Adrenal gland (tissue), 5 donors: Measurements from ENCODE around the gene TEDDM1.
A peak's percentile ranks its signal among the peaks of the same experiment; 100 is the strongest.

Experiments used
- POLR2A ChIP-seq, 2 donors: fragments of 450-650 bp; IDR thresholded peaks; one replicate each; pipeline ENCODE4 v1.6.1; 2017; ENCODE audit warnings: antibody characterized with exemption in 2 of 2, mild to moderate bottlenecking in 2 of 2, moderate library complexity in 1 of 2
- TF ChIP-seq, protein P1 (sequence below), 6 experiments: fragments of 450-650 bp in 4 of 6; fragments of 200-600 bp in 2 of 6; sonication (generic) in 1 of 6; IDR thresholded peaks; 1 replicate in 5 of 6; 2 replicates in 1 of 6; pipeline versions ENCODE4 v1.5.1 to v1.8.0; 2016 to 2021; ENCODE audit warnings: antibody characterized with exemption in 6 of 6, mild to moderate bottlenecking in 2 of 6, moderate library complexity in 1 of 6
- donor health status: DM: no; HTN: no; CAD: no.

- TF ChIP-seq, protein P1, sequence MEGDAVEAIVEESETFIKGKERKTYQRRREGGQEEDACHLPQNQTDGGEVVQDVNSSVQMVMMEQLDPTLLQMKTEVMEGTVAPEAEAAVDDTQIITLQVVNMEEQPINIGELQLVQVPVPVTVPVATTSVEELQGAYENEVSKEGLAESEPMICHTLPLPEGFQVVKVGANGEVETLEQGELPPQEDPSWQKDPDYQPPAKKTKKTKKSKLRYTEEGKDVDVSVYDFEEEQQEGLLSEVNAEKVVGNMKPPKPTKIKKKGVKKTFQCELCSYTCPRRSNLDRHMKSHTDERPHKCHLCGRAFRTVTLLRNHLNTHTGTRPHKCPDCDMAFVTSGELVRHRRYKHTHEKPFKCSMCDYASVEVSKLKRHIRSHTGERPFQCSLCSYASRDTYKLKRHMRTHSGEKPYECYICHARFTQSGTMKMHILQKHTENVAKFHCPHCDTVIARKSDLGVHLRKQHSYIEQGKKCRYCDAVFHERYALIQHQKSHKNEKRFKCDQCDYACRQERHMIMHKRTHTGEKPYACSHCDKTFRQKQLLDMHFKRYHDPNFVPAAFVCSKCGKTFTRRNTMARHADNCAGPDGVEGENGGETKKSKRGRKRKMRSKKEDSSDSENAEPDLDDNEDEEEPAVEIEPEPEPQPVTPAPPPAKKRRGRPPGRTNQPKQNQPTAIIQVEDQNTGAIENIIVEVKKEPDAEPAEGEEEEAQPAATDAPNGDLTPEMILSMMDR (IDR thresholded peaks at IDR 0.05), result no peak
- TF ChIP-seq POLR2A (IDR thresholded peaks at IDR 0.05), result peak; percentile 3 to 26
Measured at GRCh38 chr1:182385885-182386853, 14.3 kb downstream of the TEDDM1 start.
